GM23338 (cell line): ENCODE data around the gene SH3RF3. TPM values are rescaled to one million over a fixed set of nuclear protein-coding genes. Genes with fewer than 3 reads are reported as not detected.

Experiments
- ATAC-seq: fragments of 200-7000 bp; cut with Tn5 transposase; 3 replicates; pipeline ENCODE4 v1.9.1; 2020
- DNase-seq: peaks from one replicate; pipeline ENCODE4 v3.0.0-alpha.2; 2015; ENCODE audit warnings: low spot score
- H2AFZ ChIP-seq: fragments of 200-600 bp; sonication (generic); 2 replicates; pipeline ENCODE4 v1.8.0; 2016; ENCODE audit warnings: antibody characterized with exemption, mild to moderate bottlenecking, moderate library complexity
- H3F3A ChIP-seq: fragments of 200-600 bp; sonication (generic); replicated peaks from 2 replicates; pipeline ENCODE4 v1.8.0; 2017; ENCODE audit warnings: antibody characterized with exemption, mixed run types, low read depth
- H3K27ac ChIP-seq: fragments of 200-600 bp; sonication (generic); 2 replicates; pipeline ENCODE4 v1.6.1; 2016; ENCODE audit warnings: low read depth
- H3K27me3 ChIP-seq: fragments of 200-600 bp; sonication (generic); 2 replicates; pipeline ENCODE4 v1.8.0; 2016; ENCODE audit warnings: mild to moderate bottlenecking, mixed run types, moderate library complexity; ENCODE audit not compliant: insufficient read depth
- H3K36me3 ChIP-seq: fragments of 200-600 bp; sonication (generic); 2 replicates; pipeline ENCODE4 v1.8.0; 2016; ENCODE audit warnings: mild to moderate bottlenecking; ENCODE audit not compliant: insufficient read depth
- H3K4me1 ChIP-seq: fragments of 200-600 bp; sonication (generic); 2 replicates; pipeline ENCODE4 v1.8.0; 2016; ENCODE audit warnings: mild to moderate bottlenecking, moderate library complexity; ENCODE audit not compliant: insufficient read depth
- H3K4me2 ChIP-seq: fragments of 200-600 bp; sonication (generic); 2 replicates; pipeline ENCODE4 v1.7.1; 2017; ENCODE audit warnings: mixed run types
- H3K4me3 ChIP-seq: fragments of 200-600 bp; sonication (generic); 2 replicates; pipeline ENCODE4 v1.6.1; 2016; ENCODE audit warnings: mixed run types
- H3K79me2 ChIP-seq: fragments of 200-600 bp; sonication (generic); replicated peaks from 2 replicates; pipeline ENCODE4 v1.8.0; 2017; ENCODE audit warnings: mild to moderate bottlenecking; ENCODE audit not compliant: insufficient read depth
- H3K9me2 ChIP-seq: fragments of 200-600 bp; sonication (generic); 2 replicates; pipeline ENCODE4 v1.8.0; 2017; ENCODE audit not compliant: insufficient read depth
- H4K20me1 ChIP-seq: fragments of 200-600 bp; sonication (generic); replicated peaks from 2 replicates; pipeline ENCODE4 v1.8.0; 2017; ENCODE audit warnings: mild to moderate bottlenecking; ENCODE audit not compliant: insufficient read depth
- H3K27ac Mint-ChIP-seq: 2 replicates; pipeline ENCODE4 v1.8.0; 2020; ENCODE audit warnings: inconsistent platforms, mild to moderate bottlenecking, moderate library complexity, mixed read lengths
- H3K27me3 Mint-ChIP-seq: 3 replicates; pipeline ENCODE4 v1.8.0; 2022; ENCODE audit warnings: low read depth, mild to moderate bottlenecking, moderate library complexity, mixed read lengths, inconsistent platforms; ENCODE audit not compliant: insufficient read depth, poor library complexity
- H3K36me3 Mint-ChIP-seq: 3 replicates; pipeline ENCODE4 v1.8.0; 2021; ENCODE audit warnings: low read depth, mild to moderate bottlenecking, inconsistent platforms, moderate library complexity, mixed read lengths
- H3K4me1 Mint-ChIP-seq: 3 replicates; pipeline ENCODE4 v1.8.0; 2020; ENCODE audit warnings: mild to moderate bottlenecking, inconsistent platforms, mixed read lengths
- H3K4me3 Mint-ChIP-seq: 3 replicates; pipeline ENCODE4 v1.8.0; 2021; ENCODE audit warnings: moderate library complexity, mild to moderate bottlenecking, inconsistent platforms, mixed read lengths
- H3K9me3 Mint-ChIP-seq: 3 replicates; pipeline ENCODE4 v1.8.0; 2020; ENCODE audit warnings: moderate library complexity, mild to moderate bottlenecking, inconsistent platforms, mixed read lengths
- CREB1 ChIP-seq: fragments of 250-450 bp; sonication (Bioruptor Pico); IDR thresholded peaks from 2 replicates; pipeline ENCODE4 v1.5.0; 2020; ENCODE audit warnings: low read depth, mild to moderate bottlenecking, moderate library complexity
- EZH2 ChIP-seq: fragments of 200-600 bp; sonication (generic); IDR thresholded peaks from one replicate; pipeline ENCODE4 v1.8.0; 2017; ENCODE audit warnings: antibody characterized with exemption, mild to moderate bottlenecking, low read depth; ENCODE audit not compliant: unreplicated experiment
- EZH2phosphoT487 ChIP-seq: fragments of 200-600 bp; sonication (generic); IDR thresholded peaks from one replicate; pipeline ENCODE4 v1.8.1; 2018; ENCODE audit warnings: antibody characterized with exemption; ENCODE audit not compliant: unreplicated experiment
- JUNB ChIP-seq: IDR thresholded peaks from one replicate; pipeline ENCODE4 v1.6.1; 2016; ENCODE audit warnings: antibody characterized with exemption; ENCODE audit not compliant: unreplicated experiment
- NANOG ChIP-seq: IDR thresholded peaks from 2 replicates; pipeline ENCODE4 v1.6.1; 2016; ENCODE audit warnings: antibody characterized with exemption, borderline replicate concordance
- POLR2AphosphoS5 ChIP-seq: IDR thresholded peaks from 2 replicates; pipeline ENCODE4 v1.6.1; 2016; ENCODE audit warnings: antibody characterized with exemption, low read depth
- STAT1 ChIP-seq: IDR thresholded peaks from one replicate; pipeline ENCODE4 v1.6.1; 2016; ENCODE audit warnings: antibody characterized with exemption; ENCODE audit not compliant: unreplicated experiment
- ZNF114 ChIP-seq: fragments of 250-450 bp; sonication (Bioruptor Pico); IDR thresholded peaks from 2 replicates; pipeline ENCODE4 v1.5.0; 2020; ENCODE audit warnings: mild to moderate bottlenecking, moderate library complexity
- ZNF331 ChIP-seq: fragments of 250-450 bp; sonication (Bioruptor Pico); IDR thresholded peaks from 2 replicates; pipeline ENCODE4 v1.5.0; 2020; ENCODE audit warnings: low read depth, mild to moderate bottlenecking, moderate library complexity
- polyA plus RNA-seq: library from polyadenylated mRNA; unstranded; fragments of >200 nt; fragmentation: Nextera tagmentation; extraction: Ambion mirVana; gene quantifications from 2 replicates; pipeline ENCODE4 v1.2.1, GENCODE V29; 2016
- total RNA-seq: library from RNA; depleted of rRNA; stranded (reverse); fragments of >200 nt; shearing (Covaris generic); gene quantifications from 2 replicates; pipeline ENCODE4 v1.2.3, GENCODE V29; 2014
- TF ChIP-seq, protein P1 (sequence below): fragments of 250-450 bp; sonication (Bioruptor Pico); IDR thresholded peaks from 2 replicates; pipeline ENCODE4 v1.5.0; 2020; ENCODE audit warnings: mild to moderate bottlenecking, moderate library complexity
- TF ChIP-seq, protein P2 (sequence below), 2 experiments: fragments of 200-600 bp in 1 of 2; sonication (generic) in 1 of 2; conservative IDR thresholded peaks; 2 replicates each; pipeline versions ENCODE4 v1.5.1 to v1.6.1; 2016 to 2017; ENCODE audit warnings: antibody characterized with exemption in 2 of 2, low read depth in 2 of 2, mild to moderate bottlenecking in 2 of 2, moderate library complexity in 1 of 2
- TF ChIP-seq, protein P3 (sequence below): IDR thresholded peaks from 2 replicates; pipeline ENCODE4 v1.6.1; 2016; ENCODE audit warnings: antibody characterized with exemption
- TF ChIP-seq, protein P4 (sequence below): IDR thresholded peaks from one replicate; pipeline ENCODE4 v1.6.1; 2018; ENCODE audit warnings: antibody characterized with exemption; ENCODE audit not compliant: unreplicated experiment

The SH3RF3 gene
- total and polyA plus RNA-seq, 2 experiments from 2014 or later = 0.11 to 0.63 TPM

DNA sequence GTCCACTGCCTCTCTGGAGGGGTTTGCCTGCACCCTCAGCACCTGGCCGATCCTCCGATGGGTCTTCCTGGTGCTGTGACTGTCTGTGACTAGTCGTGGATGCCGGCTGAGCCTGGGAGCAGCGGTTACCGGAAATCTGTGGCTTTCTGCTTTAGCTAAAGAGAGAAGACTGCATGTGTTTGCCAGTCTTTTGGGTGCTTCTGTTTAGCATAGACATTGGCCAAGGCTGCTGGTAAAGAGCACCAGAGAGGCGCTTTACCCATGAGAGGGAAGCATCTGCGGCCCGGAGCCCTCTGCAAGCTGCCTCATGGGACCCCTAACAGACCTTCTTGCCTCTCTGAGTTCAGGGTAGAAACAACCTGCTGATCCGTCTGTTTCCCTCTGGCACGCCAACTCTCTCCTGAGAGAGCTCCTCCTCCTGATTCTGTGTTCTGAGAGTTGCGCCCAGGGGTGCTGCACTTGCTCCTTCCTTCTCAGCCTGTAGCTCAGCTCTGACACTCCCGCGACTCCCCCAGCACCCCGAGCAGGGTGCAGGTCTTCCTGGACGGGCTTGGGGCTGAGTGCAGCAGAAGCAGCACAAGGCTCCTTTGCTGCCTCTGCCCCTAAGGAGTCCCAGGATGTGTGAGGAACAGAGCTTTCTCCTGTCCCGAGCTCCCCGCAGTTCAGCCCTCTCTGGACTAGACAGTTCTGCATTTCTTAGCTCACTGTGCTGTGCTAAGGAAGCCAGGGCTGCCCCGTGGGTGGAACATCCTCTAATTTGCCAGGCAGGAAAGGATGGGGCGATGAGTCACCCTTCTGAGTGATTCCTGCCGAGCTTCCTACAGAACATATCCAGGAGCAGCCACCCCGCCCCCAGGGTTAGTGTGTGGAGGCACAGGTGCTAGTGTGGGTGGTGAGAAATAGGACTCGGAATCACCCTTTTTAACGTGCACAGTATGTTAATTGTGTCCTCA is 203.2 kb downstream of the SH3RF3 start:
- H3K9me2 ChIP-seq = peaks cover 5% of the 10 kb centered on the region; the same call in 1 of the 2 replicates
- no peaks in the 10 kb centered on the region for H3K79me2 ChIP-seq
- 0 out of 2 replicates have a peak, but pooled peaks cover 4% of the 10 kb centered on the region for H3K4me1 ChIP-seq
- Mint-ChIP-seq H3K36me3 (no peaks in the 10 kb centered on the region), H3K9me3 (peaks cover 5% of the 10 kb centered on the region; the same call in 2 of the 3 replicates), H3K27me3 (peaks cover 8% of the 10 kb centered on the region), H3K4me1 (peaks cover 28% of the 10 kb centered on the region), H3K4me3 (no peak overlapping the region), H3K27ac (peak overlapping the region; percentile 21)
- H3K27ac ChIP-seq = no peak overlapping the region
- DNase-seq = peak; percentile 24
- H3K4me3 ChIP-seq = no peak overlapping the region
- H2AFZ ChIP-seq = peak overlapping the region; percentile 56
- TF ChIP-seq STAT1 (no peak), ZNF331 (no peak), EZH2 (no peak), CREB1 (CRISPR knock-in tag) (no peak), POLR2AphosphoS5 (no peak), JUNB (no peak), EZH2phosphoT487 (no peak), ZNF114 (CRISPR knock-in tag) (no peak), NANOG (no peak)
- TF ChIP-seq, protein P1, sequence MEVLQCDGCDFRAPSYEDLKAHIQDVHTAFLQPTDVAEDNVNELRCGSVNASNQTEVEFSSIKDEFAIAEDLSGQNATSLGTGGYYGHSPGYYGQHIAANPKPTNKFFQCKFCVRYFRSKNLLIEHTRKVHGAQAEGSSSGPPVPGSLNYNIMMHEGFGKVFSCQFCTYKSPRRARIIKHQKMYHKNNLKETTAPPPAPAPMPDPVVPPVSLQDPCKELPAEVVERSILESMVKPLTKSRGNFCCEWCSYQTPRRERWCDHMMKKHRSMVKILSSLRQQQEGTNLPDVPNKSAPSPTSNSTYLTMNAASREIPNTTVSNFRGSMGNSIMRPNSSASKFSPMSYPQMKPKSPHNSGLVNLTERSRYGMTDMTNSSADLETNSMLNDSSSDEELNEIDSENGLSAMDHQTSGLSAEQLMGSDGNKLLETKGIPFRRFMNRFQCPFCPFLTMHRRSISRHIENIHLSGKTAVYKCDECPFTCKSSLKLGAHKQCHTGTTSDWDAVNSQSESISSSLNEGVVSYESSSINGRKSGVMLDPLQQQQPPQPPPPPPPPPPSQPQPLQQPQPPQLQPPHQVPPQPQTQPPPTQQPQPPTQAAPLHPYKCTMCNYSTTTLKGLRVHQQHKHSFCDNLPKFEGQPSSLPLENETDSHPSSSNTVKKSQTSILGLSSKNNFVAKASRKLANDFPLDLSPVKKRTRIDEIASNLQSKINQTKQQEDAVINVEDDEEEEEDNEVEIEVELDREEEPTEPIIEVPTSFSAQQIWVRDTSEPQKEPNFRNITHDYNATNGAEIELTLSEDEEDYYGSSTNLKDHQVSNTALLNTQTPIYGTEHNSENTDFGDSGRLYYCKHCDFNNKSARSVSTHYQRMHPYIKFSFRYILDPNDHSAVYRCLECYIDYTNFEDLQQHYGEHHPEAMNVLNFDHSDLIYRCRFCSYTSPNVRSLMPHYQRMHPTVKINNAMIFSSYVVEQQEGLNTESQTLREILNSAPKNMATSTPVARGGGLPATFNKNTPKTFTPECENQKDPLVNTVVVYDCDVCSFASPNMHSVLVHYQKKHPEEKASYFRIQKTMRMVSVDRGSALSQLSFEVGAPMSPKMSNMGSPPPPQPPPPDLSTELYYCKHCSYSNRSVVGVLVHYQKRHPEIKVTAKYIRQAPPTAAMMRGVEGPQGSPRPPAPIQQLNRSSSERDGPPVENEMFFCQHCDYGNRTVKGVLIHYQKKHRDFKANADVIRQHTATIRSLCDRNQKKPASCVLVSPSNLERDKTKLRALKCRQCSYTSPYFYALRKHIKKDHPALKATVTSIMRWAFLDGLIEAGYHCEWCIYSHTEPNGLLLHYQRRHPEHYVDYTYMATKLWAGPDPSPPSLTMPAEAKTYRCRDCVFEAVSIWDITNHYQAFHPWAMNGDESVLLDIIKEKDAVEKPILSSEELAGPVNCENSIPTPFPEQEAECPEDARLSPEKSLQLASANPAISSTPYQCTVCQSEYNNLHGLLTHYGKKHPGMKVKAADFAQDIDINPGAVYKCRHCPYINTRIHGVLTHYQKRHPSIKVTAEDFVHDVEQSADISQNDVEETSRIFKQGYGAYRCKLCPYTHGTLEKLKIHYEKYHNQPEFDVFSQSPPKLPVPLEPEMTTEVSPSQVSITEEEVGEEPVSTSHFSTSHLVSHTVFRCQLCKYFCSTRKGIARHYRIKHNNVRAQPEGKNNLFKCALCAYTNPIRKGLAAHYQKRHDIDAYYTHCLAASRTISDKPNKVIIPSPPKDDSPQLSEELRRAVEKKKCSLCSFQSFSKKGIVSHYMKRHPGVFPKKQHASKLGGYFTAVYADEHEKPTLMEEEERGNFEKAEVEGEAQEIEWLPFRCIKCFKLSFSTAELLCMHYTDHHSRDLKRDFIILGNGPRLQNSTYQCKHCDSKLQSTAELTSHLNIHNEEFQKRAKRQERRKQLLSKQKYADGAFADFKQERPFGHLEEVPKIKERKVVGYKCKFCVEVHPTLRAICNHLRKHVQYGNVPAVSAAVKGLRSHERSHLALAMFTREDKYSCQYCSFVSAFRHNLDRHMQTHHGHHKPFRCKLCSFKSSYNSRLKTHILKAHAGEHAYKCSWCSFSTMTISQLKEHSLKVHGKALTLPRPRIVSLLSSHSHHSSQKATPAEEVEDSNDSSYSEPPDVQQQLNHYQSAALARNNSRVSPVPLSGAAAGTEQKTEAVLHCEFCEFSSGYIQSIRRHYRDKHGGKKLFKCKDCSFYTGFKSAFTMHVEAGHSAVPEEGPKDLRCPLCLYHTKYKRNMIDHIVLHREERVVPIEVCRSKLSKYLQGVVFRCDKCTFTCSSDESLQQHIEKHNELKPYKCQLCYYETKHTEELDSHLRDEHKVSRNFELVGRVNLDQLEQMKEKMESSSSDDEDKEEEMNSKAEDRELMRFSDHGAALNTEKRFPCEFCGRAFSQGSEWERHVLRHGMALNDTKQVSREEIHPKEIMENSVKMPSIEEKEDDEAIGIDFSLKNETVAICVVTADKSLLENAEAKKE (CRISPR knock-in tag) = no peak
- TF ChIP-seq, protein P2, sequence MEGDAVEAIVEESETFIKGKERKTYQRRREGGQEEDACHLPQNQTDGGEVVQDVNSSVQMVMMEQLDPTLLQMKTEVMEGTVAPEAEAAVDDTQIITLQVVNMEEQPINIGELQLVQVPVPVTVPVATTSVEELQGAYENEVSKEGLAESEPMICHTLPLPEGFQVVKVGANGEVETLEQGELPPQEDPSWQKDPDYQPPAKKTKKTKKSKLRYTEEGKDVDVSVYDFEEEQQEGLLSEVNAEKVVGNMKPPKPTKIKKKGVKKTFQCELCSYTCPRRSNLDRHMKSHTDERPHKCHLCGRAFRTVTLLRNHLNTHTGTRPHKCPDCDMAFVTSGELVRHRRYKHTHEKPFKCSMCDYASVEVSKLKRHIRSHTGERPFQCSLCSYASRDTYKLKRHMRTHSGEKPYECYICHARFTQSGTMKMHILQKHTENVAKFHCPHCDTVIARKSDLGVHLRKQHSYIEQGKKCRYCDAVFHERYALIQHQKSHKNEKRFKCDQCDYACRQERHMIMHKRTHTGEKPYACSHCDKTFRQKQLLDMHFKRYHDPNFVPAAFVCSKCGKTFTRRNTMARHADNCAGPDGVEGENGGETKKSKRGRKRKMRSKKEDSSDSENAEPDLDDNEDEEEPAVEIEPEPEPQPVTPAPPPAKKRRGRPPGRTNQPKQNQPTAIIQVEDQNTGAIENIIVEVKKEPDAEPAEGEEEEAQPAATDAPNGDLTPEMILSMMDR (conservative IDR thresholded peaks at IDR 0.05; ENCODE audit: low read depth in 2 of 2) = no peak
- TF ChIP-seq, protein P3, sequence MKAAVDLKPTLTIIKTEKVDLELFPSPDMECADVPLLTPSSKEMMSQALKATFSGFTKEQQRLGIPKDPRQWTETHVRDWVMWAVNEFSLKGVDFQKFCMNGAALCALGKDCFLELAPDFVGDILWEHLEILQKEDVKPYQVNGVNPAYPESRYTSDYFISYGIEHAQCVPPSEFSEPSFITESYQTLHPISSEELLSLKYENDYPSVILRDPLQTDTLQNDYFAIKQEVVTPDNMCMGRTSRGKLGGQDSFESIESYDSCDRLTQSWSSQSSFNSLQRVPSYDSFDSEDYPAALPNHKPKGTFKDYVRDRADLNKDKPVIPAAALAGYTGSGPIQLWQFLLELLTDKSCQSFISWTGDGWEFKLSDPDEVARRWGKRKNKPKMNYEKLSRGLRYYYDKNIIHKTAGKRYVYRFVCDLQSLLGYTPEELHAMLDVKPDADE = no peak
- TF ChIP-seq, protein P4, sequence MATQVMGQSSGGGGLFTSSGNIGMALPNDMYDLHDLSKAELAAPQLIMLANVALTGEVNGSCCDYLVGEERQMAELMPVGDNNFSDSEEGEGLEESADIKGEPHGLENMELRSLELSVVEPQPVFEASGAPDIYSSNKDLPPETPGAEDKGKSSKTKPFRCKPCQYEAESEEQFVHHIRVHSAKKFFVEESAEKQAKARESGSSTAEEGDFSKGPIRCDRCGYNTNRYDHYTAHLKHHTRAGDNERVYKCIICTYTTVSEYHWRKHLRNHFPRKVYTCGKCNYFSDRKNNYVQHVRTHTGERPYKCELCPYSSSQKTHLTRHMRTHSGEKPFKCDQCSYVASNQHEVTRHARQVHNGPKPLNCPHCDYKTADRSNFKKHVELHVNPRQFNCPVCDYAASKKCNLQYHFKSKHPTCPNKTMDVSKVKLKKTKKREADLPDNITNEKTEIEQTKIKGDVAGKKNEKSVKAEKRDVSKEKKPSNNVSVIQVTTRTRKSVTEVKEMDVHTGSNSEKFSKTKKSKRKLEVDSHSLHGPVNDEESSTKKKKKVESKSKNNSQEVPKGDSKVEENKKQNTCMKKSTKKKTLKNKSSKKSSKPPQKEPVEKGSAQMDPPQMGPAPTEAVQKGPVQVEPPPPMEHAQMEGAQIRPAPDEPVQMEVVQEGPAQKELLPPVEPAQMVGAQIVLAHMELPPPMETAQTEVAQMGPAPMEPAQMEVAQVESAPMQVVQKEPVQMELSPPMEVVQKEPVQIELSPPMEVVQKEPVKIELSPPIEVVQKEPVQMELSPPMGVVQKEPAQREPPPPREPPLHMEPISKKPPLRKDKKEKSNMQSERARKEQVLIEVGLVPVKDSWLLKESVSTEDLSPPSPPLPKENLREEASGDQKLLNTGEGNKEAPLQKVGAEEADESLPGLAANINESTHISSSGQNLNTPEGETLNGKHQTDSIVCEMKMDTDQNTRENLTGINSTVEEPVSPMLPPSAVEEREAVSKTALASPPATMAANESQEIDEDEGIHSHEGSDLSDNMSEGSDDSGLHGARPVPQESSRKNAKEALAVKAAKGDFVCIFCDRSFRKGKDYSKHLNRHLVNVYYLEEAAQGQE = no peak
- H3K36me3 ChIP-seq = no peaks in the 10 kb centered on the region
- peak; percentile 68 for ATAC-seq
- no peak overlapping the region for H3K4me2 ChIP-seq
- no peaks in the 10 kb centered on the region for H4K20me1 ChIP-seq
- H3K27me3 ChIP-seq = no peaks in the 10 kb centered on the region
- no peaks in the 10 kb centered on the region for H3F3A ChIP-seq
